Measurements from ENCODE around the gene DDC.

DDC gene

GRCh38 chr7:50455658-50456057 is 109.5 kb downstream of the DDC start:
- DNase-seq (ENCODE audit: low read depth in 3 of 3): no peak

DNA sequence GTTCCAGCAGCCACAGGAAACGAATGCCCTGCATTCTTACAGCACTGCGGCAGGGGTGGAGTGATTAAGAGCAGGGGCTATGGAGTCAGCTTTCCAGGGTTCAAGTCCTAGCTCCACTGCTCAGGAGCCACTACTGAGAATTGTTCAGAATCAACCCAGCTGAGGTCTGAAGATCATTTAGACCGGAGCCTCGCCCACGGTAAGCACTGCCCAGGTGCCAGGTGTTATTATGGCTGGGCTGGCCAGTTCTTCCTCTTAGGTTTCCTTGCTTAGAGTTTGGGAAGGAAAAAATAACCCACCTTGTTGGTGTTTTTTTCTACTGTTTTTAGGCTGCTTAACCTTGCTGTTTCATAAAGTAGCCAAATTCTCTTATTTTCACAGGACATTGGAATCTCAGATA is 110.2 kb downstream of the DDC start:
- DNase-seq (ENCODE audit: low read depth in 3 of 3): no peak

DNA sequence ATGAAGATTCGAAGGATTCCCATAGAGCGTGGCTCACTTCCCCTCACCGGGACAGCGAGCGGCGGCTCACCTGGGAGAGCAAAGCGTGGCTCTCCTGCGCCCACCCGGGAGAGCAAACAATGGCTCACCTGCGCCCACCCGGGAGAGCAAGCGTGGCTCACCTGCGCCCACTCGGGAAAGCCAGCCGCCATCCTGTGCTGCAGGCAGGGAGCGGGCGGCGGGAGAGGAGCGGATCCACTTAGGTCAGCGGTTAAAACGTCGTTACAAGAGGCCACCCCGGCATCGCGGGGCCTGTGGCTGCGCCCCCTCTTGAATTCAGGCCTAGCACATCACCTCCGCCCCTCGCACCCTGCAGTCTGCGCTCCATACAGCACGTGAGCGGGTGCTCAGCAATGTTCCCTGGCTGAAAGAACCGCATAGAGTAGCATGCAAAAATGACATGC is 114.6 kb downstream of the DDC start:
- peak in 1 of 3 donors; percentile 14 for DNase-seq (ENCODE audit: low read depth in 3 of 3)

DNA sequence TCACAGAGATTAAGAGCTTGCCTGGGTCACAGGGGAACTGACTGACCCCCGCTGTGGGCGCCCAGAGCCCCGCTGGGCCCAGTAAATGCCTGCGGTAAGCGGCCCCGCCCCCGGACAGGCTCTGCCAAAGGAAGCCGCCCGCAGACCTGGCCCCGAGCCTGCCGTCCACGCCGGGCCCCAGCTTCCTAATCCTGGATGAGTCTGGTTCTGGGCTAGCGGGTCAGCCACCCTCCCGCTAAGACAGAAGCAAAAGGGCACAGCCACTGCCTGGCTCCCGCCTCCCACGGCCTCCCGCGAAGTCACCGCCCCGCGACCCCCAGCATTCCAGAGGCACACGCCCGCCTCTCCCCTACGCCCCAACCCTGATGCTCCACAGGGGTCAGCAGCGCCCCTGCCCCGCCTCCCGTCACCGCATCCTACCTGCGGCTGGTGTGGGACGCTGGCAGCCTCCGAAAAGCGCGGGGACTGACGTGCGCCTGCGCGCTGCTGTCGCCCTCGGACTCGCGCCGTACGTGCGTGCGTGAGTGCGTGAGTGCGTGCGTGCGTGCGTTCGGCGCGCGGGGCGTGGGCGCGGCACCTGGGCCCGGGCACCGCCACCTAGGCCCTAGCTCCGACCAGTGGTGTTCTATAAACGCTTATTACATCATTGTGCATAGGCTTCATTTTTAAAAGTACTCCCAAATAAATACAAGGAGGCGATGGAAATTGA is 115.2 kb downstream of the DDC start, which contains the start of gene FIGNL1:
Gene FIGNL1, minus strand, starts transcription at position 470 of the 709 bp plus-strand sequence. CDS start 3,063 bp downstream, outside the sequence.
- peak; percentile 71 to 75 (median 72) for DNase-seq (ENCODE audit: low read depth in 3 of 3)

- no peak for DNase-seq (ENCODE audit: low read depth in 3 of 3)
These were observed 115.7 kb downstream of the DDC start for GRCh38 chr7:50449501-50449880.

DNA sequence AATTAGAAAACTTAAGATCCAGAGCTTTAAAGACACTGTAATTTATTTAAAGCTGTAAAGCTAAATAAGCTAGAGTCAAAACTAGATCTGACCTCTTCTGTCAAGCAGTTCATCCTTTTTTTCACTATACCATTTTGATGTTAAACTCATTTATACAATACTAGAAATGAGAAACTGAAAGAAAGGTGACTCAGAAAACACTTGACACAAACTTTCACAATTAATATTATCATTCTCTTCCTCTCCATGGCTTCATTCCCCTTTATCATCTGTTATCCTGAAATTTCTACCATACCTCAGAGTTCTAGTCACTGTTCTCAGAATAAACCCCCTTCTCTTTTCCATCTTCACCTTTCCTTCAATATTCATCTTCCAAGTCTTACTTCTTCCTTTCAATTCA is 116.4 kb downstream of the DDC start:
- no peak for DNase-seq (ENCODE audit: low read depth in 3 of 3)

DNA sequence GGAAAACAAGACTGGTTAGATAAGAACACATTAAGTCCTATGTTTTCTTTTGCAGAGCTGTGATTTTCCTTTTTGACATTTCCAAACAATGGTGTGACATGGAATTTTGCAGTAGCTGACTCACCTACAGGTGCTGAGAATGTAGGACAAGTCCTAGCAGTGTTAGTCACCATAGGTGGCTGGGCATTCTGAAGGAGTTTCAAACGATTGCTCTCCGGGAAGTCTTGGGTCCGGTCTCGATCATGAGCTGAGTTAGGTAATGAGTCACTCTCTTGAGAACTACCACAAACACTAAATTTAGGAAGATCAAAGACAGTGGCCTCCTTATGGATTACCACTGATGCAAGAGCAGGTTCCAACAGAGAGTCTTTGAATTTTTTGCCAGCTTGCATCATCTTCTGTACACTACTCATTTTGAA is 118.7 kb downstream of the DDC start:
- DNase-seq (ENCODE audit: low read depth in 3 of 3): no peak

DNA sequence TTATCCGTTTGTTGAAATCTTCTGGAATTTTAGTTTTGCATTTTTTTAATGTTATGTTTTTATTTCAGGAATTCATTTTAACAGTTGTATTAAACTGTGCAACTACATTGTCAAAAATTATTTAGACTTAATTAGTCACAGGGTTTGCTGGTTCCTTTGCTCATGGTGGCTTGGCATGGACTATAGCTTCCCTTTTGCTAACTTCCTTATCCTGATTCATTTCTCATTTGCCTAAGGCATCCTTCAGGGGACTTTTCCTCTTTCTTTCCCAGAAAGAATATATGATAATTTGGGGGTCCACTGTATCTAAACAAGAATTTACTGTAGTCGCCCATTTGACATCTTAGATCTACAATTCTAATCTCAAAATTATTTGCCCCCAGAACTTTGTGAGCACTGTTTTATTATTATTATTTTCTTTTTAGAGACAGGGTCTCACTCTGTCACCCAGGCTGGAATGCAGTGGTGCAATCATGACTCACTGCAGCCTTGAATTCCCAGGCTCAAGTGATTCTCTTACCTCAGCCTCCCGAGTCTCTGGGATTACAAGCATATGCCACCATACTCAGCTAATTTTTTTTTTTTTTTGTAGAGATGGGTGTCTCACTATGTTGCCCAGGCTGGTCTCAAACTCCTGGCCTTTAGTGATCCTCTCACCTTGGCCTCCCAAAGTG is 128.9 kb downstream of the DDC start:
- no peak for DNase-seq (ENCODE audit: low read depth in 3 of 3)

DNA sequence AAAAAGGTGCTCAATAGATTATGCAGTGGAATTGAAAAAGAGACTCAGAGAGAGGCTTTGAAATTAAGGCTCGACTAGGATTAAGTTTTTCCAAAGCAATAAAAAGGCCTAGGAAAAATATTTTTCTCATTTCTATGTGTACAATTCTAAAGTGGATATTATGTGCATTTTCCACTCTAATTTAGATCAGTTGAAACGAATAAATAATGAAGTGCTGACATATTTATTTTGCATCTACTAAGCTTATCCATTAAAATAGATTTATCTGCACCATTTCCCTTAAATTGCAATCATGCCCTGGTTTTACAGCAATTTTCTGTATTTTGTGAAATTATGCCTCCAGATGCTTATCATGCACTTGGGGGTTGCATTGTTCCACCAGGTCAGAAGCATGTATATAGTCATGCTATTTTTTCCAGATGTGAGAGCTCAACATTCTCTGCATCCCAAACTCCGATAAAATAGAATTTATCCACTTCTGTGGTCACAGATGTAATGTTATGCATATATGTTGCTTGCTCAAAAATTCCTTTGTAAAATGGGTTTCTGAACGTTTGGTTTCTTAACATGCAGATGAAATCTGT is 133.4 kb downstream of the DDC start:
- no peak for DNase-seq (ENCODE audit: low read depth in 3 of 3)

DNA sequence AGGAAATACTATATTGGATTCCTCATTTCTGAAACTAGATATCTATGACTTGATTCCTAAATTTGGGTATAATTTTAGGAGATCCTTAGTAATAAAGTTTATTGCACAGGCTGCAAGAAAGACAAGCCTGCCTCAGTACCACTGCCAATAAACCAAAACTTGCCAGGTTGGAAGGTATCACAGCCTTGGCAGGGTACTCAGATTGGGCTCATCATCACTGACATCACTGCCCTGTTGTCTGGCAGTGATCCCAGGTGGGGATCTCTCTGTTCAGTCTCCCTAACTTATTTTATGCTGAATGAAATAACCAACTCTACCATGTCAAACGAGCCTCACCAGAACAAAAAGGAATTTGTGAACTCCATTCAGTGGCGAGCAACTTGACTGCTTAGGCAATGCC is 133.9 kb downstream of the DDC start:
- no peak for DNase-seq (ENCODE audit: low read depth in 3 of 3)

DNA sequence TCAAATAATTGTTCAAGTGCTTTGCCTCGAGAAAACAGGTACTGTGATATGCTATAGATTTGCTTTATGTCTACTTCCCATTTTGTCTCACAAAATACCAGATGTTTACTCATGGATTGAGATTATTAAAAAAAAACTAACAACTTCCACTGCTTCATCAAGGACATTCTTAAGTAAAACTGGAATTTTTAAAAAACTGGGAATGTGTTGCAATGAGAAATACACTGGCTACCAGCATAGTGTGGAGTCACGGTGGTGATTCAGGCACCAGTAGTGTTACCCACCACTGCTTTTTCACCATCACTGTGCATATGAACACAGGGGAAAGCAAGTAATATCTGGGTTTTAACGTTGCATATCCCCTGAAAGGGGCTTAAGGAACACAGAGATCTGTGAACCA is 136.3 kb downstream of the DDC start:
- DNase-seq (ENCODE audit: low read depth in 3 of 3): no peak

DNA sequence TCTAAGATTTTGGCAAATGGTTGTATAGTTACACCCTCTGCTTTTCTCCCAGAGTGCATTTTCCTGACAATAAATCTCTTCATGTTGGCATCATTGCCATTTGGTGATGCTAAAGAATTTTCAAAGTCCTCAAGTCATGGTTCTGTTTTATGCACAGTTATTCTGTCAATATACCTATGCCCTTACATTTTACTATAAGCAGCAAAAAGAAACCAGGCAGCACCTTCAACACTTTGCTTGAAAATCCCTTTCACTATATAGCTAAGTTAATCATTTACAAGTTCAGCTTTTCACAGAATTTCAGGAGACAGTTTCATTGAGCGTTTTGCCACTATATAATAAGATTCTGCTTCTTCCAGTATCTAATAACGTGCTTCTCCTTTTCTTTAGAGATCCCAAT is 137.7 kb downstream of the DDC start:
- DNase-seq (ENCODE audit: low read depth in 3 of 3): no peak

- DNase-seq (ENCODE audit: low read depth in 3 of 3): no peak
These were observed 138.7 kb downstream of the DDC start for GRCh38 chr7:50426280-50427045.

GRCh38 chr7:50425318-50425717 is 139.9 kb downstream of the DDC start:
- DNase-seq (ENCODE audit: low read depth in 3 of 3): no peak

GRCh38 chr7:50423860-50424259 is 141.3 kb downstream of the DDC start:
- no peak for DNase-seq (ENCODE audit: low read depth in 3 of 3)

DNA sequence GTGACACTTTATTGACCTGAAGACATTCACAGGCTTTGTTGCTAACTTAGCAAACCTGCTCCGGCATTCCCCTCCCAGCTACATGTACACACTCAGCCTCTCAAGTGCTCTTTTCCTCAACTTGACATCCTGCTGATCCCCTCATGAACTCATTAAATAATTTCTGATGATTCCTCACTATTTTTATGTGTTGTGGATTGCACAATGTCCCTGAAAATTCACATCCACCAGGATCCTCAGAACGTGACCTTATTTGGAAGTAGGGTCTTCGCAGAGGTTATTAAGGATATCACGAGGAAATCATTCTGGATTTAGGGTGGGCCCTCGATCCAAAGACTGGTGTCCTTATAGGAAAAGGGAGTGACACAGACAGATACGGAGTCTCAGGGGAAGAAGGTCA is 142.3 kb downstream of the DDC start:
- DNase-seq (ENCODE audit: low read depth in 3 of 3): no peak

- no peak for DNase-seq (ENCODE audit: low read depth in 3 of 3)
These were observed 144.2 kb downstream of the DDC start for GRCh38 chr7:50421043-50421442.

DNA sequence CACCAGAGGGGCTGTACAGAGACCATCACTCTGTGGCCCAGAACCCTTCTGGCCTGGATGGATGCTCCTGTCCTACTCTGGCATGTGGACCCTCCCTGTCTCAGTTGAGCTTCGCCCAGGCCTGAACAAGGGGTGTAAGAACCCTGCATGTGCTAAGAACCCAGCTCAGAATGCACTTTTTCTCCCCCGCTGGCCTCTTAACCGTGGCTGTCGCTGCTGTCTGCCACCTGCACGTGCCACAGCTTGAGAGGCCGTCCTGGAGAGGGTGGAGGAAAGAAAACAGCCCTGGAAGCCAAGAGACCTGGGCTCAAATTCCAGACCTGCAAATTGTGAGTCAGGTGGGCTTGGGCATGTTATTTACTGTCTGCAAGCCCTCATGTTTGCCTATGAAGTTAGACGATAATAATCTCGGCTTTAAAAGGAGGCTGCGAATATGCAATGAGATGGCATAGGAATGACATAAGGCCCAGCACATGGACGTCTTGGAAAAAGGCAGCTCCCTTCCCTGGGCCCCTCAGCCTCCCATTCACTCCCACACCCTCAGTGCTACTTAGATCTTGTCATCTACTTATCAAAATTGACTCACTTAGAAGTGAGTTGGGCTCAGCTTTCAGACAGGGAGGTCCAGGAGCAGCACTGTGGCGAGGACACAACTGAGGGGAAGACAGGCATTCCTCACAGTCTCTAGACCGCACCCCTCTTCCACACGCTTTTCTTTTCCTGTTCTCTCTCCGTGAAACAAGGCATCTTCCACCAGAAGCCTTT is 146.5 kb downstream of the DDC start:
- DNase-seq (ENCODE audit: low read depth in 3 of 3): no peak

GRCh38 chr7:50418086-50418515 is 147.1 kb downstream of the DDC start:
- DNase-seq (ENCODE audit: low read depth in 3 of 3): peak; percentile 55 to 62 (median 60)

GRCh38 chr7:50416527-50417182 is 148.6 kb downstream of the DDC start:
- DNase-seq (ENCODE audit: low read depth in 3 of 3): no peak

DNA sequence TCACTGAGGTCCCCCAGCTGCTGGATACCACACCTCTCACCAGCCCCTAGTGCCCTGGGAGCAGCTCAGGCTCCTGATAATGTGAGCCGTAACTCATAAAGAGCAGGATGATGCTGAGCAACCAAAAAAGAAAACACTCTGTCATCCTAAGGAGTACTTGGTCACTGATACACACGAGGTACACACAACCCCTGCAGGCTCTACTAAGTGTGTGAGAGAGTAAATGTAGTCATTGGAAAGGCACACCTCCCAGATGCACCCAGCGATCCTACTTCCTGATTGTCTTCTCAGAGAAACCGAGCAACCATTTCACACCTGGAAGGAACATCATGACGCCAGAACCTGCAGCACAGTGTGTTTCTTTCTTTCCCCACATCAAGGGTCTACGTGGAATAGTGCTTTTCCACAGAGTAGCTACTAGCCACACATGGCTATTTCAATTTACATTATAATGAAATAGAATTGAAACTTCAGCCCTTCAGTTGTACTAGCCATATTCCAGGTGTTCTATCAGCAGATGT is 149.3 kb downstream of the DDC start:
- DNase-seq (ENCODE audit: low read depth in 3 of 3): no peak

Measured in stimulated activated CD4-positive, alpha-beta T cell treated with anti-CD3 and anti-CD28 coated beads, TNF-alpha, amount 100 ng/mL, for 48 hours (primary cell).